Measurements from ENCODE around the gene CTRB1.
"Not testable (repeated sequence)": the region's sequence is repeated elsewhere in the genome, so short reads cannot be mapped to it uniquely, and the experiment has no call there.

DNA sequence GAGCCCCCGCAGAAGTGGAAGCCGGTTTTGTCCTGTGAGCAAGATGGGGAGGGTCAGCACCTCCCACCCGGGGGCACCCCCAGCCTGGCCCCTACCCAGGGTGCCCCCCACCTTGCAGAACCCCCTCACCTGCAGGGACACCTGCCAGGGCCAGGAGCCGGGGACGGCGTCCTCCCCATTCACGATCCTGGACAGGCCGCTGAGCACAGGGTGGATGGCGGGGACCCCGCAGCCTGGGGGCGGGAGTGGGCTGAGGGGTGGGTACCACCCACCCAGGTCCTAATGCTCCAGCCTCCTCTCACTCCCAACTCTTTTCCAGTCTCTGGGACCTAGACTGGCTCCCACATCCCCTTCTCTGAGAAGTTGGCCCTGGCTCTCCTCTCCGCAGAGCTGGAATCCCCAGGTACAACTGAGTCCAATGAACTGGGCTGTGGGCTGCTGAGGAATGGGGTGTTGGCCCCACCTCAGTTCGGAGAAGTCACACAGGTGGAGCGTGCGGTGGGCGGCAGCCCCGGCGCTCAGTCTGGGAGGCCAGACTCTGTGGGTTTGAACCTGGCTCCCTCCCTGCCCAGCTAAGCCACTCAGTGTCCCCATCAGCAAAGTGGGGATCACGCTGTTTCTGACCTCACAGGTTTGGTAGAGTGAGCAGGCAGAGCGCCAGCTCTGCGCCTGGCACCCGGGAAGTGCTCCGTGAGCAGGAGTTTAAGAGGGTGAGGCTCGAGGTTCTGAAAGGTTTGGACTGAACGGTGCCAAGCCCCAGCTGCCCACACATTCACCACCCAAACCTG lies 12.6 kb upstream of the CTRB1 start:
- TF ChIP-seq, protein P1, sequence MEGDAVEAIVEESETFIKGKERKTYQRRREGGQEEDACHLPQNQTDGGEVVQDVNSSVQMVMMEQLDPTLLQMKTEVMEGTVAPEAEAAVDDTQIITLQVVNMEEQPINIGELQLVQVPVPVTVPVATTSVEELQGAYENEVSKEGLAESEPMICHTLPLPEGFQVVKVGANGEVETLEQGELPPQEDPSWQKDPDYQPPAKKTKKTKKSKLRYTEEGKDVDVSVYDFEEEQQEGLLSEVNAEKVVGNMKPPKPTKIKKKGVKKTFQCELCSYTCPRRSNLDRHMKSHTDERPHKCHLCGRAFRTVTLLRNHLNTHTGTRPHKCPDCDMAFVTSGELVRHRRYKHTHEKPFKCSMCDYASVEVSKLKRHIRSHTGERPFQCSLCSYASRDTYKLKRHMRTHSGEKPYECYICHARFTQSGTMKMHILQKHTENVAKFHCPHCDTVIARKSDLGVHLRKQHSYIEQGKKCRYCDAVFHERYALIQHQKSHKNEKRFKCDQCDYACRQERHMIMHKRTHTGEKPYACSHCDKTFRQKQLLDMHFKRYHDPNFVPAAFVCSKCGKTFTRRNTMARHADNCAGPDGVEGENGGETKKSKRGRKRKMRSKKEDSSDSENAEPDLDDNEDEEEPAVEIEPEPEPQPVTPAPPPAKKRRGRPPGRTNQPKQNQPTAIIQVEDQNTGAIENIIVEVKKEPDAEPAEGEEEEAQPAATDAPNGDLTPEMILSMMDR (IDR thresholded peaks at IDR 0.05) = not testable (repeated sequence)
- peak in 1 of 3 donors; percentile 32 for TF ChIP-seq POLR2A (IDR thresholded peaks at IDR 0.05)
